H1 (cell line): Measurements from ENCODE around the gene NEBL. TPM values are rescaled to one million over a fixed set of nuclear protein-coding genes. Genes with fewer than 3 reads are reported as not detected.

Source experiments
- ATF3 ChIP-seq: IDR thresholded peaks from 2 replicates; pipeline ENCODE4 v1.6.1; 2011; ENCODE audit warnings: low read depth, mild to moderate bottlenecking, low read length; ENCODE audit not compliant: insufficient read depth
- CHD7 ChIP-seq: fragments of 300-600 bp; sonication (generic); IDR thresholded peaks from 2 replicates; pipeline ENCODE4 v1.7.1; 2012; ENCODE audit warnings: low read length, moderate library complexity, mild to moderate bottlenecking, inconsistent platforms; ENCODE audit not compliant: insufficient replicate concordance
- EP300 ChIP-seq, 2 experiments: IDR thresholded peaks; 1 replicate in 1 of 2; 2 replicates in 1 of 2; pipeline ENCODE4 v1.6.1; 2011 to 2012; ENCODE audit warnings: low read depth in 2 of 2, low read length in 2 of 2, mild to moderate bottlenecking in 2 of 2, borderline replicate concordance in 1 of 2, inconsistent platforms in 1 of 2, moderate library complexity in 1 of 2
- MAFK ChIP-seq: IDR thresholded peaks from 2 replicates; pipeline ENCODE4 v1.6.1; 2012; ENCODE audit warnings: low read depth, mild to moderate bottlenecking, improper control_type of control experiment, low read length
- POLR2AphosphoS5 ChIP-seq: IDR thresholded peaks from 2 replicates; pipeline ENCODE4 v1.6.1; 2011; ENCODE audit warnings: low read depth, low read length
- polyA plus RNA-seq, 7 experiments: library from polyadenylated mRNA; depleted of rRNA in 3 of 7; stranded (reverse) in 5 of 7; unstranded in 2 of 7; fragments of >200 nt in 5 of 7; fragments of 200-250 nt in 2 of 7; gene quantifications; 1 replicate in 5 of 7; 2 replicates in 1 of 7; 4 replicates in 1 of 7; pipeline versions ENCODE4 v1.2.1 to v1.2.3, GENCODE V29; 2011 to 2013; ENCODE audit warnings: missing spikeins in 2 of 7, mixed read lengths in 2 of 7
- total RNA-seq: library from RNA; stranded (reverse); fragmentation: NEBNext Ultra II Directional; extraction: Animal tissue kit (Norgen Biotek cat#: 25700); gene quantifications from 2 replicates; pipeline ENCODE4 v1.2.1, GENCODE V29; 2021

Gene NEBL
- total and polyA plus RNA-seq, 2 of the 8 experiments (the other 6 are each of a cell fraction or from before 2014, with no cell fraction given): 7.5 to 10.5 TPM

- TF ChIP-seq CHD7 (no peak), MAFK (no peak), POLR2AphosphoS5 (no peak), EP300 (IDR thresholded peaks at IDR 0.05; ENCODE audit: borderline replicate concordance in 1 of 2, low read depth in 2 of 2, low read length in 2 of 2) (no peak), ATF3 (no peak)
- TF ChIP-seq, all 59 proteins: peak for 0
Observed at GRCh38 chr10:20737107-20737506, 160.0 kb downstream of the NEBL start (continued).
